Measurements from ENCODE around the gene KATNAL1.

KATNAL1 gene

GRCh38 chr13:30163441-30163840 is 143.9 kb downstream of the KATNAL1 start:
- no peak for DNase-seq (ENCODE audit: low read depth)

GRCh38 chr13:30159446-30159839 is 147.9 kb downstream of the KATNAL1 start:
- no peak for DNase-seq (ENCODE audit: low read depth)

GRCh38 chr13:30158774-30159445 is 148.4 kb downstream of the KATNAL1 start:
- no peak for DNase-seq (ENCODE audit: low read depth)

GRCh38 chr13:30157616-30157993 is 149.7 kb downstream of the KATNAL1 start:
- no peak for DNase-seq (ENCODE audit: low read depth)

GRCh38 chr13:30156826-30157615 is 150.3 kb downstream of the KATNAL1 start:
- DNase-seq (ENCODE audit: low read depth) = no peak

GRCh38 chr13:30156270-30156669 is 151.1 kb downstream of the KATNAL1 start:
- no peak for DNase-seq (ENCODE audit: low read depth)

GRCh38 chr13:30154931-30155330 is 152.4 kb downstream of the KATNAL1 start:
- DNase-seq (ENCODE audit: low read depth) = no peak

- no peak for DNase-seq (ENCODE audit: low read depth)
Observed at GRCh38 chr13:30154531-30154930, 152.8 kb downstream of the KATNAL1 start.

GRCh38 chr13:30153545-30154426 is 153.6 kb downstream of the KATNAL1 start:
- no peak for DNase-seq (ENCODE audit: low read depth)

Measured in CMK (cell line).